NB4 (cell line): ENCODE measurements around the gene CYBB.

Experiments used
- CTCF ChIP-seq: IDR thresholded peaks from one replicate; pipeline ENCODE4 v1.5.1; 2012; ENCODE audit warnings: low read depth, low read length
- MAX ChIP-seq: IDR thresholded peaks from 2 replicates; pipeline ENCODE4 v1.6.1; 2011; ENCODE audit warnings: low read depth, low read length
- POLR2A ChIP-seq: IDR thresholded peaks from 2 replicates; pipeline ENCODE4 v1.6.1; 2011; ENCODE audit warnings: mild to moderate bottlenecking; ENCODE audit not compliant: insufficient read length; ENCODE audit errors: extremely low read depth

GRCh38 chrX:37834937-37835336 is 55.1 kb downstream of the CYBB start:
- TF ChIP-seq POLR2A (no peak), CTCF (no peak), MAX (no peak)
